HepG2 (cell line): Measurements from ENCODE around the gene FITM1. TPM values are rescaled to one million over a fixed set of nuclear protein-coding genes. Genes with fewer than 3 reads are reported as not detected.
A peak's percentile ranks its signal among the peaks of the same experiment; 100 is the strongest.

Source experiments
- CCAR2 ChIP-seq: fragments of 200-400 bp; formaldehyde crosslinking; optimal IDR thresholded peaks from 2 replicates; pipeline ENCODE3; 2018; ENCODE audit warnings: low read depth, mild to moderate bottlenecking, low read length, moderate library complexity
- CREB1 ChIP-seq, 2 experiments: fragments of 450-650 bp in 1 of 2; IDR thresholded peaks; 2 replicates each; pipeline ENCODE4 v1.6.1; 2016 to 2017; ENCODE audit warnings: control low read depth in 1 of 2, mild to moderate bottlenecking in 1 of 2, missing compliant biosample characterization in 1 of 2, missing genetic modification characterization in 1 of 2
- DNMT1 ChIP-seq: sonication (generic); formaldehyde crosslinking; IDR thresholded peaks from 2 replicates; pipeline ENCODE4 v1.5.1; 2020; ENCODE audit warnings: mild to moderate bottlenecking, missing genetic modification reagents
- DNMT3B ChIP-seq: conservative IDR thresholded peaks from 2 replicates; pipeline ENCODE4 v1.6.1; 2016; ENCODE audit warnings: missing biosample characterization, control low read depth
- EEA1 ChIP-seq: sonication (generic); formaldehyde crosslinking; IDR thresholded peaks from 2 replicates; pipeline ENCODE4 v1.5.1; 2020; ENCODE audit warnings: mild to moderate bottlenecking, missing genetic modification reagents, borderline replicate concordance
- EP300 ChIP-seq, 3 experiments: sonication (generic) in 1 of 3; formaldehyde crosslinking in 1 of 3; IDR thresholded peaks; 2 replicates each; pipeline versions ENCODE4 v1.5.1 to v1.6.1; 2011 to 2020; ENCODE audit warnings: low read depth in 2 of 3, low read length in 2 of 3, borderline replicate concordance in 1 of 3, improper control_type of control experiment in 1 of 3, mild to moderate bottlenecking in 1 of 3, missing genetic modification reagents in 1 of 3, moderate library complexity in 1 of 3
- GPBP1L1 ChIP-seq: sonication (generic); formaldehyde crosslinking; IDR thresholded peaks from 2 replicates; pipeline ENCODE4 v1.5.0; 2020; ENCODE audit warnings: mild to moderate bottlenecking, missing genetic modification reagents
- GPN1 ChIP-seq: sonication (generic); formaldehyde crosslinking; IDR thresholded peaks from 2 replicates; pipeline ENCODE4 v1.5.1; 2020; ENCODE audit warnings: missing genetic modification reagents, borderline replicate concordance
- HDAC6 ChIP-seq: fragments of 200-600 bp; sonication (generic); IDR thresholded peaks from 2 replicates; pipeline ENCODE4 v1.7.0; 2017; ENCODE audit warnings: mild to moderate bottlenecking, antibody characterized with exemption, low read length, low read depth
- HMG20A ChIP-seq: IDR thresholded peaks from 2 replicates; pipeline ENCODE4 v1.6.1; 2016; ENCODE audit warnings: borderline replicate concordance
- IKZF5 ChIP-seq: IDR thresholded peaks from 2 replicates; pipeline ENCODE4 v1.6.1; 2018; ENCODE audit warnings: missing genetic modification reagents, mild to moderate bottlenecking, missing compliant biosample characterization
- KAT2B ChIP-seq: fragments of 150-350 bp; IDR thresholded peaks from 2 replicates; pipeline ENCODE4 v1.6.1; 2014; ENCODE audit warnings: low read depth, low read length, borderline replicate concordance
- PRDM15 ChIP-seq: sonication (generic); formaldehyde crosslinking; IDR thresholded peaks from 2 replicates; pipeline ENCODE4 v1.4.0; 2020; ENCODE audit warnings: missing genetic modification reagents
- RFXAP ChIP-seq: sonication (generic); formaldehyde crosslinking; IDR thresholded peaks from 2 replicates; pipeline ENCODE4 v1.4.0; 2020; ENCODE audit warnings: missing genetic modification reagents, borderline replicate concordance
- SOX5 ChIP-seq: IDR thresholded peaks from 2 replicates; pipeline ENCODE4 v1.6.1; 2016; ENCODE audit warnings: borderline replicate concordance
- SP140L ChIP-seq: sonication (generic); formaldehyde crosslinking; IDR thresholded peaks from 2 replicates; pipeline ENCODE4 v1.4.0; 2020; ENCODE audit warnings: missing genetic modification reagents, borderline replicate concordance
- TEAD3 ChIP-seq: optimal IDR thresholded peaks from 2 replicates; pipeline ENCODE3; 2016; ENCODE audit warnings: borderline replicate concordance
- ZBTB20 ChIP-seq: sonication (generic); formaldehyde crosslinking; IDR thresholded peaks from 2 replicates; pipeline ENCODE4 v1.8.1; 2023; ENCODE audit warnings: missing genetic modification reagents, low read depth, mild to moderate bottlenecking, borderline replicate concordance
- ZBTB37 ChIP-seq: sonication (generic); formaldehyde crosslinking; IDR thresholded peaks from 2 replicates; pipeline ENCODE4 v1.4.0; 2020; ENCODE audit warnings: mild to moderate bottlenecking, missing genetic modification reagents
- ZFP41 ChIP-seq: sonication (generic); formaldehyde crosslinking; IDR thresholded peaks from 2 replicates; pipeline ENCODE4 v1.4.0; 2020; ENCODE audit warnings: mild to moderate bottlenecking, missing genetic modification reagents, borderline replicate concordance
- ZNF121 ChIP-seq: sonication (generic); formaldehyde crosslinking; IDR thresholded peaks from 2 replicates; pipeline ENCODE4 v1.5.0; 2020; ENCODE audit warnings: mild to moderate bottlenecking, missing genetic modification reagents
- ZNF256 ChIP-seq: sonication (generic); formaldehyde crosslinking; conservative IDR thresholded peaks from 2 replicates; pipeline ENCODE4 v1.4.0; 2020; ENCODE audit warnings: missing genetic modification reagents
- ZNF674 ChIP-seq: sonication (generic); formaldehyde crosslinking; IDR thresholded peaks from 2 replicates; pipeline ENCODE4 v1.5.0; 2020; ENCODE audit warnings: low read depth, mild to moderate bottlenecking, missing genetic modification reagents
- ZSCAN25 ChIP-seq: sonication (generic); formaldehyde crosslinking; IDR thresholded peaks from 2 replicates; pipeline ENCODE4 v1.8.0; 2022; ENCODE audit warnings: mild to moderate bottlenecking, missing genetic modification reagents
- polyA plus RNA-seq, 8 experiments: library from polyadenylated mRNA; depleted of rRNA in 3 of 8; stranded (reverse) in 7 of 8; unstranded in 1 of 8; fragments of >200 nt; fragmentation: Illumina TruSeq in 4 of 8; extraction: Trizol in 4 of 8; gene quantifications; 2 replicates each; pipeline versions ENCODE4 v1.2.1 to v1.2.3, GENCODE V29; 2011 to 2016; ENCODE audit warnings: low read depth in 4 of 8, missing spikeins in 1 of 8, mixed read lengths in 1 of 8; ENCODE audit not compliant: insufficient read depth in 1 of 8
- total RNA-seq, 5 experiments: library from RNA; depleted of rRNA; stranded (reverse); fragments of >200 nt; fragmentation: Illumina TruSeq; extraction: Trizol; gene quantifications; 2 replicates each; pipeline ENCODE4 v1.2.3, GENCODE V29; 2016; ENCODE audit warnings: low read depth in 1 of 5

FITM1 gene
- total and polyA plus RNA-seq, 2 of the 13 experiments (the other 11 are each of a cell fraction or from before 2014, with no cell fraction given) = 2.7 to 5.8 TPM

- no peak for TF ChIP-seq GPBP1L1 (CRISPR knock-in tag)
- TF ChIP-seq SOX5 (CRISPR knock-in tag) = no peak
- no peak for TF ChIP-seq PRDM15
- TF ChIP-seq KAT2B = no peak
- TF ChIP-seq ZBTB37 (CRISPR knock-in tag) = no peak
- 0 out of 2 replicates have a peak, but pooled peaks have one; percentile 37 for TF ChIP-seq SP140L (CRISPR knock-in tag)
- peak; percentile 8; the same call in 1 of the 2 replicates for TF ChIP-seq CREB1 (IDR thresholded peaks at IDR 0.05)
- TF ChIP-seq CREB1 (CRISPR knock-in tag; IDR thresholded peaks at IDR 0.05) = no peak
- TF ChIP-seq EP300 (IDR thresholded peaks at IDR 0.05; ENCODE audit: low read depth in 2 of 2, low read length in 2 of 2) = no peak
- TF ChIP-seq EP300 (CRISPR knock-in tag; IDR thresholded peaks at IDR 0.05; ENCODE audit: borderline replicate concordance) = no peak
- TF ChIP-seq ZBTB20 (CRISPR knock-in tag) = no peak
- TF ChIP-seq ZNF256 (CRISPR knock-in tag) = 0 out of 2 replicates have a peak, but pooled peaks have one; percentile 28
- TF ChIP-seq ZSCAN25 (CRISPR knock-in tag) = no peak
- TF ChIP-seq ZNF674 (CRISPR knock-in tag) = no peak
- no peak for TF ChIP-seq DNMT3B (CRISPR knock-in tag)
- no peak for TF ChIP-seq IKZF5
- peak; percentile 34; the same call in 1 of the 2 replicates for TF ChIP-seq ZNF121 (CRISPR knock-in tag)
- TF ChIP-seq DNMT1 (CRISPR knock-in tag) = no peak
- peak; percentile 48 for TF ChIP-seq CCAR2
- TF ChIP-seq RFXAP (CRISPR knock-in tag) = no peak
- TF ChIP-seq EEA1 = no peak
- no peak for TF ChIP-seq GPN1 (CRISPR knock-in tag)
- TF ChIP-seq ZFP41 = no peak
- no peak for TF ChIP-seq HDAC6
- no peak for TF ChIP-seq HMG20A (CRISPR knock-in tag)
- peak; percentile 65 for TF ChIP-seq TEAD3 (CRISPR knock-in tag)
These were observed 20.4 kb upstream of the FITM1 start (continued) for GRCh38 chr14:24110060-24110459.
